Islet precursor cell (in vitro differentiated cells): ENCODE results near the gene PNLIPRP3.

ENCODE experiments used
- DNase-seq: peaks from one replicate; pipeline ENCODE4 v3.0.0-alpha.2; 2018

The PNLIPRP3 gene

GRCh38 chr10:116511365-116511764 is 83.7 kb downstream of the PNLIPRP3 start:
- DNase-seq: no peak

GRCh38 chr10:116521424-116522290 is 94.0 kb downstream of the PNLIPRP3 start:
- no peak for DNase-seq

- no peak for DNase-seq
Observed at GRCh38 chr10:116522803-116523381, 95.2 kb downstream of the PNLIPRP3 start.

- DNase-seq: no peak
Observed at GRCh38 chr10:116524736-116525135, 97.1 kb downstream of the PNLIPRP3 start.

- no peak for DNase-seq
Observed at GRCh38 chr10:116526219-116526618, 98.6 kb downstream of the PNLIPRP3 start.
